Esophagus squamous epithelium (tissue), 4 donors: ENCODE data around the gene SGMS1.

Experiments
- POLR2A ChIP-seq, 4 donors: fragments of 450-650 bp; IDR thresholded peaks; one replicate each; pipeline ENCODE4 v1.6.1; 2017; ENCODE audit warnings: antibody characterized with exemption in 4 of 4, mild to moderate bottlenecking in 4 of 4, moderate library complexity in 3 of 4
- TF ChIP-seq, protein P1 (sequence below), 6 experiments: fragments of 450-650 bp in 4 of 6; fragments of 200-600 bp in 2 of 6; sonication (generic) in 2 of 6; IDR thresholded peaks; one replicate each; pipeline ENCODE4 v1.5.1; 2016 to 2019; ENCODE audit warnings: antibody characterized with exemption in 6 of 6, mild to moderate bottlenecking in 4 of 6, moderate library complexity in 4 of 6

GRCh38 chr10:50333872-50334271, 289.9 kb downstream of the SGMS1 start:
- TF ChIP-seq, protein P1, sequence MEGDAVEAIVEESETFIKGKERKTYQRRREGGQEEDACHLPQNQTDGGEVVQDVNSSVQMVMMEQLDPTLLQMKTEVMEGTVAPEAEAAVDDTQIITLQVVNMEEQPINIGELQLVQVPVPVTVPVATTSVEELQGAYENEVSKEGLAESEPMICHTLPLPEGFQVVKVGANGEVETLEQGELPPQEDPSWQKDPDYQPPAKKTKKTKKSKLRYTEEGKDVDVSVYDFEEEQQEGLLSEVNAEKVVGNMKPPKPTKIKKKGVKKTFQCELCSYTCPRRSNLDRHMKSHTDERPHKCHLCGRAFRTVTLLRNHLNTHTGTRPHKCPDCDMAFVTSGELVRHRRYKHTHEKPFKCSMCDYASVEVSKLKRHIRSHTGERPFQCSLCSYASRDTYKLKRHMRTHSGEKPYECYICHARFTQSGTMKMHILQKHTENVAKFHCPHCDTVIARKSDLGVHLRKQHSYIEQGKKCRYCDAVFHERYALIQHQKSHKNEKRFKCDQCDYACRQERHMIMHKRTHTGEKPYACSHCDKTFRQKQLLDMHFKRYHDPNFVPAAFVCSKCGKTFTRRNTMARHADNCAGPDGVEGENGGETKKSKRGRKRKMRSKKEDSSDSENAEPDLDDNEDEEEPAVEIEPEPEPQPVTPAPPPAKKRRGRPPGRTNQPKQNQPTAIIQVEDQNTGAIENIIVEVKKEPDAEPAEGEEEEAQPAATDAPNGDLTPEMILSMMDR (IDR thresholded peaks at IDR 0.05) = no peak
- TF ChIP-seq POLR2A (IDR thresholded peaks at IDR 0.05) = no peak
